Activated CD4-positive, alpha-beta memory T cell treated with anti-CD3 and anti-CD28 coated beads for 36 hours (primary cell): ENCODE measurements around the gene ORMDL2. TPM values are rescaled to one million over a fixed set of nuclear protein-coding genes. Genes with fewer than 3 reads are reported as not detected.

Experiments
- CTCF ChIA-PET: fragments of 350-600 bp; sonication (Branson Sonifier 250); formaldehyde crosslinking; loops from one replicate; lab custom pipeline; 2021; ENCODE audit warnings: antibody characterized with exemption, inconsistent platforms; lab: Charles Lee
- POLR2A ChIA-PET: fragments of 350-600 bp; sonication (Branson Sonifier 250); formaldehyde crosslinking; loops from one replicate; lab custom pipeline; 2021; ENCODE audit warnings: antibody characterized with exemption; lab: Charles Lee
- DNase-seq: peaks from one replicate; pipeline ENCODE4 v3.0.0-alpha.2; 2020
- H3K27ac Mint-ChIP-seq: one replicate; pipeline ENCODE4 v1.8.0; 2021; ENCODE audit warnings: mixed read lengths
- H3K27me3 Mint-ChIP-seq: one replicate; pipeline ENCODE4 v1.8.0; 2021; ENCODE audit warnings: mixed read lengths
- H3K36me3 Mint-ChIP-seq: one replicate; pipeline ENCODE4 v1.8.0; 2021; ENCODE audit warnings: mixed read lengths
- H3K4me1 Mint-ChIP-seq: one replicate; pipeline ENCODE4 v1.8.0; 2021; ENCODE audit warnings: low read depth, mixed read lengths
- H3K4me3 Mint-ChIP-seq: one replicate; pipeline ENCODE4 v1.8.0; 2021; ENCODE audit warnings: mild to moderate bottlenecking, mixed read lengths
- H3K9me3 Mint-ChIP-seq: one replicate; pipeline ENCODE4 v1.8.0; 2021; ENCODE audit warnings: mixed read lengths
- intact Hi-C: fragments of 100-400 bp; cut with micrococcal nuclease; formaldehyde crosslinking; loops from one replicate; pipeline ENCODE4 v1.15.1; 2023
- total RNA-seq, 2 experiments: library from RNA; stranded (reverse); gene quantifications; one replicate each; pipeline ENCODE4 v1.2.3, GENCODE V29; 2021

Gene ORMDL2, protein sequence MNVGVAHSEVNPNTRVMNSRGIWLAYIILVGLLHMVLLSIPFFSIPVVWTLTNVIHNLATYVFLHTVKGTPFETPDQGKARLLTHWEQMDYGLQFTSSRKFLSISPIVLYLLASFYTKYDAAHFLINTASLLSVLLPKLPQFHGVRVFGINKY
- total RNA-seq = 10 to 100 TPM; 37.9 to 41.2 TPM

GRCh38 chr12:55817345-55818139 lies at the start of gene ORMDL2, which contains the start of gene SARNP:
Gene ORMDL2 (plus strand): TSS chr12:55818041. CDS start chr12:55819000, 959 bp downstream.
Gene SARNP (minus strand): TSS chr12:55817724. CDS start chr12:55817701, 23 bp downstream.
- Mint-ChIP-seq H3K27me3 (no peaks in the 10 kb centered on the region), H3K9me3 (no peaks in the 10 kb centered on the region), H3K36me3 (peaks cover 43% of the 10 kb centered on the region), H3K27ac (no peak within 1 kb of the TSS), H3K4me1 (peaks cover 49% of the 10 kb centered on the region), H3K4me3 (no peak within 1 kb of the TSS)
- POLR2A ChIA-PET = interaction anchor here (0.8 to 3.0 kb wide), 16 partner anchors 9 to 301 kb away, joined by 3 to 29 read pairs (median 5); partner anchors contain the start of genes BLOC1S1, DNAJC14, GDF11 and PA2G4
- intact Hi-C loops = loop anchor here (1.0 to 5.0 kb wide), 8 partner anchors 12 to 405 kb away; partner anchors contain the start of genes DNAJC14, GDF11, NABP2 and PA2G4
- DNase-seq = peak; percentile 99
- CTCF ChIA-PET = interaction anchor here (0.6 to 4.7 kb wide), 18 partner anchors 9 to 334 kb away, joined by 3 to 46 read pairs (median 6); partner anchors contain the start of genes DNAJC14 and PYM1

GRCh38 chr12:55771736-55772135 lies 46.1 kb upstream of the ORMDL2 start:
- intact Hi-C loops = no loop called here
- H3K4me3 Mint-ChIP-seq = no peak overlapping the region
- peaks cover 6% of the 10 kb centered on the region for H3K4me1 Mint-ChIP-seq
- ChIA-PET POLR2A (no interaction called here), CTCF (interaction anchor here (0.7 to 1.3 kb wide), 4 partner anchors 24 to 71 kb away, joined by 3 to 5 read pairs (median 3); partner anchors contain the start of gene MMP19)
- H3K27ac Mint-ChIP-seq = no peak overlapping the region
- DNase-seq = no peak
- H3K27me3 Mint-ChIP-seq = no peaks in the 10 kb centered on the region
- H3K9me3 Mint-ChIP-seq = no peaks in the 10 kb centered on the region
- peaks cover 22% of the 10 kb centered on the region for H3K36me3 Mint-ChIP-seq

DNA sequence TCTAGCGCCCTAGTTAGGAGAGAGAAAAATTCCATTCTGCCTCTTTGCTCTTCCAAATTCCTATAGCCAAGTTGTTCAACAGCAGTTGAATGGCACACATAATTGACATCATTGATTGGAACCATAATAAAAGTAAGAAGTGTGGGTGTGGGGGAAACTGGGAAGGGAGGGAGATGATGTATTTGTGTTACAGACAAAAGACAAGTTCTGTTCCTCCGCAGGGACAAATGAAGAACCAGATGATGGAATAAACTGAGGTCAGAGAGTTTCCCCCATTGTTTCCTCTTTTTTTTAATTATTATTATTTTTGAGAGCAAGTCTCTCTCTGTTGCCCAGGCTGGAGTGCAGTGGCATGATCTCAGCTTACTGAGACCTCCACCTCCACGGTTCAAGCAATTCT lies 40.0 kb upstream of the ORMDL2 start:
- intact Hi-C loops = no loop called here
- Mint-ChIP-seq H3K27ac (no peak overlapping the region), H3K36me3 (peaks cover 31% of the 10 kb centered on the region), H3K4me1 (peaks cover 13% of the 10 kb centered on the region), H3K4me3 (no peak overlapping the region), H3K9me3 (no peaks in the 10 kb centered on the region), H3K27me3 (no peaks in the 10 kb centered on the region)
- DNase-seq = no peak
- ChIA-PET CTCF (interaction anchor here (1.4 to 2.1 kb wide), 2 partner anchors 11 to 39 kb away, joined by 3 to 4 read pairs; no protein-coding TSS in a partner anchor), POLR2A (no interaction called here)

GRCh38 chr12:55780685-55781084 lies 37.2 kb upstream of the ORMDL2 start:
- Mint-ChIP-seq H3K27me3 (no peaks in the 10 kb centered on the region), H3K4me1 (peaks cover 11% of the 10 kb centered on the region), H3K9me3 (no peaks in the 10 kb centered on the region), H3K4me3 (no peak overlapping the region), H3K27ac (peak overlapping the region; percentile 38), H3K36me3 (peaks cover 40% of the 10 kb centered on the region)
- POLR2A ChIA-PET = no interaction called here
- intact Hi-C loops = no loop called here
- no peak for DNase-seq
- CTCF ChIA-PET = interaction anchor here (1.1 kb wide), 1 partner anchor 33 kb away, joined by 3 read pairs; no protein-coding TSS in a partner anchor

DNA sequence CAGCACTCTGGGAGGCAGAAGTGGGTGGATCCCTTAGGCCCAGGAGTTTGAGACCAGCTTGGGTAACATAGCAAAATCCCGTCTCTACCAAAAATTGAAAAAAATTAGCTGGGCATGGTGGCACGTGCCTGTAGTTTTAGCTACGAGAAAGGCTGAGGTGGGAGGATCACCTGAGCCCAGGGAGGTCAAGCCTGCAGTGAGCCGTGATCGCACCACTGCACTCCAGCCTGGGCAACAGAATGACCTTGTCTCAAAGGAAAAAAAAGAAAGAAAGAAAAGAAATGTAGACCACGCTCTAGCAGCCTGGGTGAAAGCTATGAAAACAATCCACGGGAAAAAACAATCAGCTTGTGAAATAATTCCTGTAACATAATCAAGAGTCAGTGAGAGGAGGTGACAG lies 29.3 kb upstream of the ORMDL2 start:
- Mint-ChIP-seq H3K27me3 (no peaks in the 10 kb centered on the region), H3K4me3 (no peak overlapping the region), H3K27ac (peak overlapping the region; percentile 8), H3K36me3 (peaks cover 41% of the 10 kb centered on the region), H3K9me3 (no peaks in the 10 kb centered on the region), H3K4me1 (no peaks in the 10 kb centered on the region)
- ChIA-PET CTCF (interaction anchor here (1.1 to 1.2 kb wide), 2 partner anchors 9 to 51 kb away, joined by 3 read pairs; no protein-coding TSS in a partner anchor), POLR2A (no interaction called here)
- intact Hi-C loops = no loop called here
- no peak for DNase-seq

DNA sequence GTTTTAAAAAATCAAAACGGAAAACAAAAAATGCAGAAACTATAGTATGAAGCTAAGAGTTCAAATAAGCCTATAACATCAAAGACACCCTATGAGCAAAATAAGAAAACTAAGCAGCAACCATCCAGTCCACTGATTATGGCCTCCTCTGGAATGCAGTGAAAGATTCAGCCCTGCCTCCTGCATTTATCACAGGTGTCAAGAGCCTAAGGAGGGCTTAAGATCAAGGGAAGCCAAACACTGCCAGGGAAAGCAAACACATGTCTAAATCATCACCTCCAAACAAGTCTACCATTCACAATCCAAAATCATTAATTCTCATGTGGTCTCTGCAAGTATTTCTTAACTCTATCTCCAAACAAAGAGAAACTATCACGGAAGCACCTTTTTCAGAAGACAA lies 28.7 kb upstream of the ORMDL2 start:
- CTCF ChIA-PET = interaction anchor here (0.7 to 1.2 kb wide), 3 partner anchors 8 to 54 kb away, joined by 3 read pairs; no protein-coding TSS in a partner anchor
- no peak for DNase-seq
- Mint-ChIP-seq H3K4me1 (no peaks in the 10 kb centered on the region), H3K9me3 (no peaks in the 10 kb centered on the region), H3K27me3 (no peaks in the 10 kb centered on the region), H3K4me3 (no peak overlapping the region), H3K27ac (peak overlapping the region; percentile 46), H3K36me3 (peaks cover 38% of the 10 kb centered on the region)
- intact Hi-C loops = no loop called here
- POLR2A ChIA-PET = no interaction called here

GRCh38 chr12:55789893-55790292 lies 27.9 kb upstream of the ORMDL2 start:
- H3K27me3 Mint-ChIP-seq = no peaks in the 10 kb centered on the region
- CTCF ChIA-PET = interaction anchor here (0.7 kb wide), 1 partner anchor 53 kb away, joined by 3 read pairs; no protein-coding TSS in a partner anchor
- peaks cover 39% of the 10 kb centered on the region for H3K36me3 Mint-ChIP-seq
- intact Hi-C loops = no loop called here
- H3K9me3 Mint-ChIP-seq = no peaks in the 10 kb centered on the region
- no peak for DNase-seq
- POLR2A ChIA-PET = no interaction called here
- H3K4me1 Mint-ChIP-seq = no peaks in the 10 kb centered on the region
- no peak overlapping the region for H3K27ac Mint-ChIP-seq
- H3K4me3 Mint-ChIP-seq = no peak overlapping the region

GRCh38 chr12:55795950-55796349 lies 21.9 kb upstream of the ORMDL2 start:
- peaks cover 41% of the 10 kb centered on the region for H3K36me3 Mint-ChIP-seq
- no peaks in the 10 kb centered on the region for H3K27me3 Mint-ChIP-seq
- no peak for DNase-seq
- ChIA-PET POLR2A (interaction anchor here (0.8 kb wide), 1 partner anchor 13 kb away, joined by 3 read pairs; no protein-coding TSS in a partner anchor), CTCF (interaction anchor here (0.6 to 5.5 kb wide), 11 partner anchors 10 to 394 kb away, joined by 3 to 69 read pairs (median 4); partner anchors contain the start of genes GDF11, ORMDL2, SARNP and SMARCC2)
- peak overlapping the region; percentile 26 for H3K27ac Mint-ChIP-seq
- H3K9me3 Mint-ChIP-seq = no peaks in the 10 kb centered on the region
- peaks cover 17% of the 10 kb centered on the region for H3K4me1 Mint-ChIP-seq
- no peak overlapping the region for H3K4me3 Mint-ChIP-seq
- intact Hi-C loops = no loop called here

DNA sequence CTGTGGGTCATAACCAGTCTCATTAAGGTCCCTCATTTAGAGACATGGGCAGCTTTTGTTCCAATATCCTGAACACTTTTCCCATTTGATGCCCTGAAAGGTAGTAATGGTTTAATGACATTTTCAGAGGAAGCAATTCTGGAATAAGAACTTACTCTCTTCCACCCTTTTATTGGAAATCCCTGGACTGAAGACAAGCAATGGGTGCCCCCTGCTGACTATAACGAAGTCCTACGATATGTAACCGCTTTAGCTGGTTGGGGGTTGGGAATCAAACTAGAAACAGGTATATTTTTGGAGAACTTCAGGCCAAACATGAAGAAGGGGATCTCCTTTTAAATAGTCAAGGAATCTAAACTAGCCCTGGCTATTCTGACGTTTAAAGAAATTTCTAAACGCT lies 20.8 kb upstream of the ORMDL2 start:
- Mint-ChIP-seq H3K9me3 (no peaks in the 10 kb centered on the region), H3K27me3 (no peaks in the 10 kb centered on the region), H3K4me3 (no peak overlapping the region), H3K4me1 (peaks cover 17% of the 10 kb centered on the region), H3K27ac (no peak overlapping the region), H3K36me3 (peaks cover 44% of the 10 kb centered on the region)
- intact Hi-C loops = loop anchor here (1.0 kb wide), 1 partner anchor 59 kb away; no protein-coding TSS in a partner anchor
- no peak for DNase-seq
- ChIA-PET POLR2A (no interaction called here), CTCF (interaction anchor here (0.6 to 5.5 kb wide), 9 partner anchors 9 to 58 kb away, joined by 3 to 69 read pairs (median 5); partner anchors contain the start of genes GDF11, ORMDL2 and SARNP)

DNA sequence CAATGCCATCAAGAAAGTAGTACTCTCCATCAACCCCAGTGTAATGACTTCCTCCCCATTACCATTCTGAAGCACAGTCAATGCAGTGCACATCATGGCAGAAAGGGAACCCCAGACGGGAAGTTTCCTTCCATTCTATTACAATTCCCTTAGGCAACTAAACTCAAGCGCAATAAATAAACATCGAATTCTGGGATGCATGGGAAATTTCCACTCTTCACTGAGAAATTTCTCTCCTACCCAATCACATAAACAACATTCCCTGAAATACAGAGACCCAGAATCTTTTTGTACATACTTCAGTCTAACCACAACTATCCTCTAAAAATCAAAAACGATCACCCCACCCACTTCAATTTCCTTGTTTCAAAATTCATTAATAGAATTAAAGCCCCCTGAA lies 20.3 kb upstream of the ORMDL2 start:
- Mint-ChIP-seq H3K36me3 (peaks cover 44% of the 10 kb centered on the region), H3K27ac (no peak overlapping the region), H3K4me3 (no peak overlapping the region), H3K9me3 (no peaks in the 10 kb centered on the region), H3K4me1 (peaks cover 17% of the 10 kb centered on the region), H3K27me3 (no peaks in the 10 kb centered on the region)
- CTCF ChIA-PET = interaction anchor here (0.6 to 5.5 kb wide), 7 partner anchors 9 to 59 kb away, joined by 3 to 69 read pairs (median 10); partner anchors contain the start of genes GDF11, ORMDL2 and SARNP
- intact Hi-C loops = loop anchor here (1.0 kb wide), 1 partner anchor 59 kb away; no protein-coding TSS in a partner anchor
- no peak for DNase-seq
- POLR2A ChIA-PET = interaction anchor here (0.6 kb wide), 1 partner anchor 10 kb away, joined by 6 read pairs; no protein-coding TSS in a partner anchor

- Mint-ChIP-seq H3K4me3 (no peak overlapping the region), H3K9me3 (no peaks in the 10 kb centered on the region), H3K27me3 (no peaks in the 10 kb centered on the region), H3K4me1 (peaks cover 19% of the 10 kb centered on the region), H3K36me3 (peaks cover 16% of the 10 kb centered on the region), H3K27ac (no peak overlapping the region)
- ChIA-PET POLR2A (interaction anchor here (0.6 kb wide), 1 partner anchor 266 kb away, joined by 4 read pairs; no protein-coding TSS in a partner anchor), CTCF (interaction anchor here (1.1 to 1.9 kb wide), 2 partner anchors 21 to 69 kb away, joined by 3 to 5 read pairs; no protein-coding TSS in a partner anchor)
- DNase-seq = no peak
- intact Hi-C loops = no loop called here
Observed at GRCh38 chr12:55806982-55807381, 10.9 kb upstream of the ORMDL2 start.
